Posterior vena cava (tissue), 2 donors: Measurements from ENCODE around the gene SRSF11. TPM values are rescaled to one million over a fixed set of nuclear protein-coding genes. Genes with fewer than 3 reads are reported as not detected.
"Not testable (repeated sequence)": the region's sequence is repeated elsewhere in the genome, so short reads cannot be mapped to it uniquely, and the experiment has no call there.

Source experiments
- DNase-seq: peaks from one replicate; pipeline ENCODE4 v3.0.0-alpha.2; 2020; ENCODE audit warnings: low spot score
- intact Hi-C, 2 donors: fragments of 100-400 bp; cut with DNase I; formaldehyde crosslinking; loops; one replicate each; pipeline versions ENCODE4 v1.14.1 to v1.14.2; 2022 to 2023
- long read RNA-seq, 2 donors: library from polyadenylated mRNA; unstranded; transcript quantifications; one replicate each; pipeline ENCODE4 v2.0.0, GENCODE V29; 2020 to 2021
- total RNA-seq, 2 donors: library from RNA; stranded (reverse); fragmentation: NEBNext Ultra II Directional; extraction: Animal tissue kit (Norgen Biotek cat#: 25700); gene quantifications; one replicate each; pipeline ENCODE4 v1.2.1, GENCODE V29; 2021
- donor health status: DM: yes; HTN: yes; CAD: no.
- donor health status: DM: yes; HTN: yes; CAD: no.

Gene SRSF11, protein sequence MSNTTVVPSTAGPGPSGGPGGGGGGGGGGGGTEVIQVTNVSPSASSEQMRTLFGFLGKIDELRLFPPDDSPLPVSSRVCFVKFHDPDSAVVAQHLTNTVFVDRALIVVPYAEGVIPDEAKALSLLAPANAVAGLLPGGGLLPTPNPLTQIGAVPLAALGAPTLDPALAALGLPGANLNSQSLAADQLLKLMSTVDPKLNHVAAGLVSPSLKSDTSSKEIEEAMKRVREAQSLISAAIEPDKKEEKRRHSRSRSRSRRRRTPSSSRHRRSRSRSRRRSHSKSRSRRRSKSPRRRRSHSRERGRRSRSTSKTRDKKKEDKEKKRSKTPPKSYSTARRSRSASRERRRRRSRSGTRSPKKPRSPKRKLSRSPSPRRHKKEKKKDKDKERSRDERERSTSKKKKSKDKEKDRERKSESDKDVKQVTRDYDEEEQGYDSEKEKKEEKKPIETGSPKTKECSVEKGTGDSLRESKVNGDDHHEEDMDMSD
- total RNA-seq, result 100 to 1,000 TPM; 127 to 147 TPM
- long read RNA-seq, donor 1, full-length matches to known transcripts, result 6 of 47 reads
- long read RNA-seq, donor 1, partial matches to known transcripts, result 35 of 47 reads
- long read RNA-seq, donor 1, other reads (novel, unspliced or antisense), result 6 of 47 reads
- long read RNA-seq, donor 2, partial matches to known transcripts, result 99 of 138 reads
- long read RNA-seq, donor 2, other reads (novel, unspliced or antisense), result 33 of 138 reads

DNA sequence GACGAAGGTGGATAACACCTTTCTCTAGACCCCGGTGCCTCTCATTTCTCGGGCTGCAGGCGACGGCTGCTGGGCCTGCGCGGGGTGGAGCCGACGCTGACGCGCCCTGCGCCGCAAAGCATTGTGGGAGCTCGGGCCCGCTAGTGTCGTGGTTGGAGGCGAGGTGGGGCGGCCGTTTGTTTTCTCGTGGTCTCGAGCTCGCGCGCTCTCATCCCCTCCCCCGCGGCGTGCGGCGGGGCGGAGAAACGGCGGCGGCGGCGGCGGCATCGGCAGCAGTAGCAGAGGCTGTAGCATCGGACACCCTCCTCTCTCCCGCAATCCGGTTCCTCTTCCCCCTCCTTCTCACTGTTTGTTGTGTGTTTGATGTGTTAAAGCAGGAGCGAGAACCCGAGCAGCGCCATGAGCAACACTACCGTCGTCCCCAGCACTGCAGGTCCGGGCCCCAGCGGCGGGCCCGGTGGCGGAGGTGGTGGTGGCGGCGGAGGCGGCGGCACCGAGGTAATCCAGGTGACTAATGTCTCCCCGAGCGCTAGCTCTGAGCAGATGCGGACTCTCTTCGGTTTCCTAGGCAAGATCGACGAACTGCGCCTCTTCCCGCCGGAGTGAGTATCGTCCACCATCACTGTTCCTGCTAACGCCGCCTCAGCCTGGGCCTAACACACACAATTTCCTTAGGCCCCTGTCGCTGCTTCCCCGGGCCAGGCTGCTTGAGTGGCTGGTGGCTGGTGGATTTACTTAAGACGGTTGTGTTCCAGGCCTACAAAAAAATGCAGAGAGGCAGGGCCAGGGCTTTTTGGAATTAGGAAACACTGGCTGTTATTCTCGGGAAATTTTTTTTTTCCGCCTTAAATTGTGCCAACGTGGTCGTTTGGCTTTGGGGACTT lies at the start of gene SRSF11:
Gene SRSF11, plus strand, starts transcription at position 143 of the 884 bp plus-strand sequence. Its CDS starts 257 bp downstream, at position 400.
- intact Hi-C loops, result no loop called here
- peak; percentile 99 for DNase-seq

DNA sequence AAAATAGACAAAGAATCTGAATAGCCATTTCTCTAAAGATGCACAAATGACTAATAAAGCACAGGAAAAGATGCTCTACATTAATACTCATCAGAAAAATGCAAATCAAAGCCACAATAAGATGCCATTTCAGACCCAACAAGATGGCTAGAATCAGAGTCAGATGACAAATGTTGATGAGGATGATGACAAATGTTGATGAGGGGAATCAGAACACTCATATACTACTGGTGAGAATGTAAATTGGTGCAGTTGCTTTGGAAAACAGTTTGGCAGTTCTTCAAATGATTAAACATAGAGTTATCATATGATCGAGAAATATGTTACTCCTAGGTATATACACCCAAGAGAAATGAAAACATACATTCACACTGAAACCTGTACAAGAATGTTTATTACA lies 49.7 kb upstream of the SRSF11 start:
- no peak for DNase-seq
- intact Hi-C loops, result no loop called here

DNA sequence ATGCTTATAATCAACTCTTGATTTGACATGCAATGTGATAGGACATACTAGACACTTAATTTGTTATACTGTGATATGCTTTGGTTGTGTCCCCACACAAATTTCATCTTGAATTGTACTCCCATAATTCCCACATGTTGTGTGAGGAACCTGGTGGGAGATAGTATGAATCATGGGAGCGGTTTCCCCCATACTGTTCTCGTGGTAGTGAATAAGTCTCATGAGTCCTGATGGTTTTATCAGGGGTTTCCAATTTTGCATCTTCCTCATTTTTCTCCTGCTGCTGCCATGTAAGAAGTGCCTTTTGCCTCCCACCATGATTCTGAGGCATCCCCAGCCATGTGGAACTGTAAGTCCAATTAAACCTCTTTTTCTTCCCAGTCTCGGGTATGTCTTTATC lies 36.0 kb upstream of the SRSF11 start:
- intact Hi-C loops, DNase-seq: not testable (repeated sequence)

DNA sequence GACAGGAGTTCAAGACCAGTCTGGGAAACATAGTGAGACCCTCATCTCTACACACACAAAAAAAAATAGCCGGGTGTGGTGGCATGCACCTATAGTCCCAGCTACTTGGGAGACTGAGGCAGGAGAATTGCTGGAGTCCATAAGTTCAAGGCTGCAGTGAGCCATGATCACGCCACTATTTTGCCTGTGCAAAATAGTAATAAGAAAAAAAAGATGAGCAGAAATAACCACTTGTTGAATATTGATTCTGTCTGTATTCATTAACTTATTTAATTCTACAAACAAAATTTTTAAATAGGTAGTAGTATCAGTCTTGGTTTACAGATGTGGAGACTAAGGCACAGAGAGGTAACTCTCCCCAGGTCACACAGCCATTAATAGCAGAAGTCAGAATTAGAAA lies 32.7 kb upstream of the SRSF11 start:
- intact Hi-C loops, result no loop called here
- DNase-seq, result no peak

DNA sequence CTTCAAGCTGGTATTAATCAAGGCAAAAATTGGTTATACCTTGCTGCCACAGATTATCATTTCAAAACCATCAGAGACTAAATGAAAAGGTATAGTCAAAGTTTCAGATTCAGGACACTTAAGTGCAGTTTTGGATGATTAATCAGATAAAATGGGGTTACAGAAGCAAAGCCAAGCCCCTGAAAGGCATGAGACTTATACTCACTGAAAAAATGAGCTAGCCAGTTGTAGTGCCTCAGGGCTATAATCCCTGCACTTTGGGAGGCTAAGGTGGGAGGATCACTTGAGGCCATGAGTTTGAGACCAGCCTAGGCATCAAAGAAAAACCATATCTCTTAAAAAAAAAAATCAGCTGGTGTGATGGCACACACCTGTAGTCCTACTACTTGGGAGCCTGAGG lies 31.0 kb upstream of the SRSF11 start:
- no peak for DNase-seq
- intact Hi-C loops, result no loop called here

DNA sequence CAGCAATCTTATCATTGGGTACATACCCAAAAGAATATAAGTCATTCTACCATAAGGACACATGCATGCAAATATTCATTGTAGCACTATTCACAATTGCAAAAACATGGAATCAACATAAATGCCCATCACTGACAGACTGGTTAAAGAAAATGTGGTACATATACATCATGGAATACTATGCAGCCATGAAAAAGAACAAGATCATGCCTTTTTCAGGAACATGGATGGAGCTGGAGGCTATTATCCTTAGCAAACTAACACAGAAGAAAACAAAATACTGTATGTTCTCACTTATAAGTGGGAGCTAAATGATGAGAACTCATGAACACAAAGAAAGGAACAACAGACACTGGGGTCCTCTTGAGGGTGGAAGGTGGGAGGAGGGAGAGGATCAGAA lies 28.7 kb upstream of the SRSF11 start:
- intact Hi-C loops, DNase-seq: not testable (repeated sequence)

DNA sequence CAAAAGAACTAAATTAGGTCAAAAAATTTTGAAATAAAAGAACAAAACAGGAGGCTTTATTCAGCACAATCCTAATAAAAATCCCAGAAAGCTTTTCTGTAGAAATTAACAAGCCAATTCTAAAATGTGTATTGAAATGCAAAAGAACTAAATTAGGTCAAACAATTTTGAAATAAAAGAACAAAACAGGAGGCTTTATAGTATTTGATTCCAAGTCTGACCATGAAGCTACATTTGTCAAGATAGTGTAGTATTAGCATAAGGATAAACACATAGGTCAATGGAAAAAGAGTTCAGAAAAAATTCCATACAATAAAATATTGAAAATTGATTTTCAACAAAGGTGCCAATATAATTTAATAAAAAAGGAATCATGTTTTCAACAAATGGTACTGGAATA lies 26.6 kb upstream of the SRSF11 start:
- DNase-seq, result no peak

DNA sequence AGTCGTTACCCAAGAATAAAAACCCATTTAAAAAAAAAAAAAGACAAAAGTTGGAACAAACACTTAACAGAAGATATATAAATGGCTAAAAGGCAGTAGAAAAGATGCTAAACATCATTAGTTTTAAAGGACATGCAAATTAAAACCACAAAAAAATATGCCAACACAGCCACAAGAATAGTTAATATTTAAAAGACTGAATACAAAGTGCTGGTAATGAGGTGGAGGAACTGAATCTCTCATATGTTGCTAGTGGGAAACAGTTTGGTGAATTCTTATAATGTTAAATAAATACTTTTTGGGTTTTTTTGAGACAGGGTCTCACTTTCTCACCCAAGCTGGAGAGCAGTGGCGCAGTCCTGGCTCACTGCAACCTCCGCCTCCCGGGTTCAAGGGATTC lies 25.8 kb upstream of the SRSF11 start:
- intact Hi-C loops, result no loop called here
- no peak for DNase-seq

More for the DNA sequence above, 26.6 kb upstream of the SRSF11 start:
- intact Hi-C loops, result no loop called here

DNA sequence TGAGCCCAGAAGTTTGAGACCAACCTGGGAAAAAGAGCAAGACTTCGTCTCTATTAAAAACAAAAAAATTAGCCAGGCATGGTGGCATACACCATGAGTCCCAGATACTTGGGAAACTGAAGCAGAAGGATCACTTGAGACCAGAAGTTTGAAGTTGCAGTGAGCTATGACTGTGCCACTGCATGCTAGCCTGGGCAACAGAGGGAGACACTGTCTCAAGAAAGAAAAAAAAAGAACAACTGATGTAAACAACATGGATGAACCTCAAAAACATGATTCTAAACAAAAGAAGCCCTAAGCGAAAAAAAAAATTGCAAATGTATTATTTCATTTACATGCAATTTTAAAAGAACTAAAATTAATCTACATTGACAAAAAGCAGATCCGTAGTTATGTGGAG lies 24.8 kb upstream of the SRSF11 start:
- no peak for DNase-seq
- intact Hi-C loops, result no loop called here

DNA sequence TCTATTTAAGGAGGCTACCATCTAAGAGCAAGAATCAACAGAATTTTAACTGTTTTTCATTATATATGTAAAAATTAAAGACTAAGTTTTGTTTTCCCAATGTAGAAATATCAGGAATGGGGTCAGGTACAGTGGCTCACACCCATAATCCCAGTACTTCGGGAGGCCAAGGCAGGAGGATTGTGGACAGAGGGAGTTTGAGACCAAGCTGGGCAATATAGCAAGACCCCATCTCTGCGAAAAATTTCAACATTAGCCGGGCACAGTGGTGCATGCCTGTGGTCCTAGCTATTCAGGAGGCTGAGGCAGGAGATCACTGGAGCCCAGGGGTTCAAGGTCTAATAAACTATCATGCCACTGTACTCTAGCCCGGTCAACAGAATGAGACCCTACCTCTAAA lies 21.1 kb upstream of the SRSF11 start:
- intact Hi-C loops, result no loop called here
- DNase-seq, result no peak

DNA sequence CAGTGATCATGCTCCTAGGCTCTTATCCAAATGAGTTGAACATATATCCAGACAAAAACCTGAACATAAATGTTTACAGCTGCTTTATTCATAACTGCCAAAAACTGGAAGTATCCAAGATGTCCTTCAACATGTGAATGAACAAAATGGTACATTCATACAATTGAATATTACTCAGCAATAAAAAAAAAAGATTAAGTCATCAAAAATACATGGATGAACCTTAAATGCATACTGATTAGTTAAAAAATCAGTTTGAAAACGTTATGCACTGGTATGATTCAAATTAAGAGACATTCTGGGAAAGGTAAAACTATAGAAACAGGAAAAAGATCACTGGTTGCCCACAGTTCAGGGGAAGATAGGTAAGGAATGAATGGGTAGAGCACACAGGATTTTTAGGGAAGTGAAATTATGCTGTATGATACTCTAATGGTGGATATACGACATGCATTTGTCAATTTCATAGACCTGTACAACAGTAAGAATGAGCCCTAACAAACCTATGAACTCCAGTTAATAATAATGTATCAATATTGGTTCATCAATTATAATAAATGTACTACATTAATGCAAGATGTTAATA lies 18.9 kb upstream of the SRSF11 start:
- intact Hi-C loops, result no loop called here
- DNase-seq, result no peak

DNA sequence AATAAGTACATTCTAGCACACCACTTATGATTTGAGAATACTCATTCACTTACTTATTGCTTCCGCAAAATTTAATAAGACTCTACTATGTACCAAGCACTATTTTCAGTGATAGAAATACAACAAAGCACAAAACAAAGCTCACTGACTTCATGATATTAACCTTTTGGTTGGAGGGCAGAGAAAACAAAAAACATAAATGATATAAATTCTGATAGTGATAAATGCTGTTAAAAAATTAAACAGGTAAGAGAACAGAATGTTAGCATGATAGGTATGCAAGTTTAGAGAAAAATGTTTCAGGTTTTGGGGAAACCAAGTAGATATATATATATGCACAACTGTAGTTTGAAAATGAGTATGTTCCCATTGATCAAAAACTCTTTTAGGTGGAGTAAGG lies 17.0 kb upstream of the SRSF11 start:
- no peak for DNase-seq
- intact Hi-C loops, result no loop called here

DNA sequence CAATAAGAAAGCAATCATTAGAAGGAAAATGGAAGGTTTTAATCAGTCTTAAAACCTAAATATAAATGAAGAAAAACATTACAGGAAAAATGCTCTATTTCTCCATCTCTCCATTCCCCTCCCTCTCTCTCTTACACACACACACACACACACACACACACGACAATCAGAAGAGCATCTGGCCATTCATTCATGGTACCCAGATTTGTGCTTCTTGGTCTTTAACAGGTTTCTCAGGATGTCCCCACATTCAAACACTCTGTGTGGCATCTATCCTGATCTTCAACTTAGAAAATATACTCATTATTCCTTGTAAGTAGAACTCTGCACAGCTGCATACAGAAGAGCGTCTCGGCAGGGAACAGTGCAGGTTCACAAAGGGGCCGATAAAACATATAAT lies 16.6 kb upstream of the SRSF11 start:
- DNase-seq, result no peak
- intact Hi-C loops, result no loop called here

DNA sequence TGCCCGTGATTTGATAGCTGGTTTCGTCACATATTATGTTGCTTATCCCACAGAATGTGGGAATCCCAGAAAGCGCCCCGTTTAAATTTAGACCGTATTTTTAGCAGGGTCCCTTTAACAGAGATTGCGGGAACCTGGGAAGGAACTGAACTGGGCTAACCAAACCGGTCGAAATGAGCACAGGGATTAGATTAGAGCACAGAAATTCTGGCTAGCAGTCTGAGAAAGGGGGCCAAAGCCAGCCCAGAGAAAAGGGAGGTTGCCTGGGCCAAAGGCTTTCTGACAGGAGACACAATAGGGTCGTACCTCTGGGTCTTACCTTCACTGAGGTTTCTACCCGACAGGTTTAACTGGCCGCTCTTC lies 16.1 kb upstream of the SRSF11 start:
- intact Hi-C loops, result no loop called here

DNA sequence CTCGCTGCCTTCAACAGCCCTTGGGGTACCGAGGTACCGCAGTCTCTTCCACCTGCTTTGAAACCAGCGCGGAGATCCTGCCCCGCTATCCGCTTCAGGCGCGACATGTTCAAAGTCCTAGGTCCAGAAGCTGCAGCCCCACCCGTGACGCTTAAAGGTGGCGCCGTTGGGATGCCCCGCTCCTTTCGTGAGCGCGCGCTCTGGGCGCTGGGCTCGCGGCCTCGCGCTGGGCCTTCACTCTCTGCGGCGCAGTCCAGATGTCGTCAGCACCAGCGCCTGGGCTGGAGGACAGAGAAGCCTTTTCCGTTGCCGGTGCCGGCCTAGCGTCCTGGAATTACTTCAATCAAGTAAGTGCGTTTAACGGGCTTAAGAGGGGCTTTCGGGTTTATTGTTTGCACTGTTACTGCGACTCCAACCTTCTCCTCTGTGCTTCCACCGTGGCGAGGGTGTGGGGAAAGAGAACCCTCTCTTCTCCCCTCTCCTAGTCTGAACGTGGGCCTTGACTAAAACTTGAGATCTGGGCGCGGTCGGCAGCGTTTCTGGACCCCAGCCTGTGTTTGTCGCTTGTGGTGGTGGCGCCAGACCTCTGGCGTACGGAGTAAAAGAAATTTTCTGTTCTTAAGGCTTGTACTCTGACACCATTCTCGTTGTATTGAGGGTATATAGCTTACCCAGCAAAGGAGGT lies 15.6 kb upstream of the SRSF11 start, which contains the start of gene LRRC40:
Gene LRRC40, minus strand, starts transcription at position 146 of the 685 bp plus-strand sequence. Its CDS starts 39 bp downstream, at position 107.
- DNase-seq, result peak; percentile 99
- intact Hi-C loops, result no loop called here

More for the DNA sequence above, 16.1 kb upstream of the SRSF11 start:
- DNase-seq, result no peak

DNA sequence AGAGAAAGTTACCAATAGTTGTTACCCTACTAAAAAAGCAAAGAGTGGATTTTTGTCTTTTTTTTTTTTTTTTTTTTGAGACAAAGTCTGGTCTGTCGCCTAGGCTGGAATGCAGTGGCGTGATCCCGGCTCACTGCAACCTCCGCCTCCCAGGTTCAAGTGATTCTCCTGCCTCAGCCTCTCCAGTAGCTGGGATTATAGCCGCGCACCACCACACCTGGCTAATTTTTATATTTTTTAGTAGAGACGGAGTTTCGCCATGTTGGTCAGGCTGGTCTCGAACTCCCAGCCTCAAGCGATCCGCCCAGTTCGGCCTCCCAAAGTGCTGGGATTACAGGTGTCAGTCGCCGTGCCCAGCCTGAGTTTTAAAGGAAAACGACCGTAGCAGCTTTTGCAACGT lies 14.3 kb upstream of the SRSF11 start:
- intact Hi-C loops, DNase-seq: not testable (repeated sequence)

DNA sequence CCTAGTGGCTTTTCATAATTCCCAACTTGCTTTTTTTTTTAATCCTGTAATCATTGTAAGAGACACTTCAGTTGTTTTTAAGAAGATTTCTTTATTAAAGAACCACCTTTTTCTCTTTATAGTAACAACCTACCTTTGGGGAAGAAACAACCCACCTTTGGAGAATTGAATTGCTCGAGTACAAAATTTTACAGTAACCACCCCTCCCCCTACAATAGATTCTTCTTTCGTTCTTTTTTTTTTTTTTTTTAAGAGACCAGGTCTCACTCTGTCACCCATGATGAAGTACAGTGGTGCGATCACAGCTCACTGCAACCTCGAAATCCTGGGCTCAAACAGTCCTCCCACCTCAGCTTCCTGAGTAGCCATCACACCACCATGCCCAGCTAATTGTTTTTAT lies 13.7 kb upstream of the SRSF11 start:
- intact Hi-C loops, result no loop called here
- no peak for DNase-seq

DNA sequence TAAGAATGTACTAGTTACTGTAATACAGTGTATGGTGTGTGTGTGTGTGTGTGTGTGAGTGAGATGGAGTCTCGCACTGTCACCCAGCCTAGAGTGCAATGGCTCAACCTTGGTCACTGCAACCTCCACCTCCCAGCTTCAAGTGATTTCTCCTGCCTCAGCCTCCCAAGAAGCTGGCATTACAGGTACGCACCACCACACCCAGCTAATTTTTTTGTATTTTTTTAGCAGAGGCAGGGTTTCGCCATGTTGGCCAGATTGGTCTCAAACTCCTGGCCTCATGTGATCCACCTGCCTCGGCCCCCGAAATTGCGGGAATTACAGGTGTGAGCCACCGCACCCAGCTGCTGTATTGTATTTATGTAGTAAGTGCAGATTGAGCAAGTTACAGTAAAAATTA lies 12.9 kb upstream of the SRSF11 start:
- no peak for DNase-seq
- intact Hi-C loops, result no loop called here

DNA sequence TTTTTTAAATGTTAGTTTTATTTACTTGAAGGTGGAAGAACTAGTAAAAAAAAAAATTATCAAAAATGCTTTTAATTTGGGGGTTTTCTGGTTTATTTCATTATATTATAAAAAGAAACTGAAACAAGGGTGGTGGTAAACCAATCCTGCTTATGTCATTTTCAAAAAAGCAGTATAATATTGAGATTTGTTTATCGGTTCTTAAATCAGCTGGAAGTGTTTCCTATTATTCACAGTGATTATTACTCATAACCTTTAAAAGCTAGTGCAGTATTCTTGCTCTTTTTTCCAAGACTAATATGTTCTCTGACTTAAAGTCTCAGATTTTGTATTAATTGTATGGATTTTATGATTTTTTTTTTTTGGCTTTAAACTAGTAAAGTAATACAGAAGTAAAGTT lies 10.4 kb upstream of the SRSF11 start:
- intact Hi-C loops, result no loop called here
- DNase-seq, result no peak
